A549 (cell line): Measurements from ENCODE around the gene INPP5A. TPM values are rescaled to one million over a fixed set of nuclear protein-coding genes. Genes with fewer than 3 reads are reported as not detected.

Experiments
- ATAC-seq, 2 experiments: fragments of 200-7000 bp in 1 of 2; fragments of >200 bp in 1 of 2; cut with Nextera tagmentation in 1 of 2; cut with Tn5 transposase in 1 of 2; 3 replicates each; pipeline versions ENCODE4 v1.8.0 to v1.9.1; 2018 to 2020; ENCODE audit warnings: mild to moderate bottlenecking in 1 of 2, moderate library complexity in 1 of 2
- CTCF ChIA-PET: fragments of 300-600 bp; sonication (Branson Sonifier 250); formaldehyde crosslinking; extraction: SDS; loops from one replicate; lab custom pipeline; 2021; ENCODE audit warnings: antibody characterized with exemption, inconsistent platforms; lab: Yijun Ruan, JAX
- POLR2A ChIA-PET: fragments of 350-600 bp; formaldehyde crosslinking; extraction: SDS; loops from one replicate; lab custom pipeline; 2021; ENCODE audit warnings: antibody characterized with exemption, inconsistent platforms; lab: Yijun Ruan, JAX
- DNase-seq, 2 experiments: peaks; one replicate each; pipeline versions ENCODE4 v3.0.0 to v3.0.0-alpha.2; 2011 to 2016; ENCODE audit warnings: low read depth in 1 of 2, low spot score in 1 of 2
- FAIRE-seq: peaks from 2 replicates; lab custom pipeline; 2011; peaks lifted over from hg19 to GRCh38; lab: Jason Lieb, UNC
- H3K27ac ChIP-seq, 2 experiments: fragments of >200 bp; sonication (Bioruptor Twin); formaldehyde crosslinking; 3 replicates each; pipeline ENCODE4 v1.5.1; 2016 to 2017
- H3K4me1 ChIP-seq: fragments of >200 bp; sonication (Bioruptor Twin); formaldehyde crosslinking; 3 replicates; pipeline ENCODE4 v1.6.1; 2016
- H3K4me2 ChIP-seq: fragments of >200 bp; sonication (Bioruptor Twin); formaldehyde crosslinking; 3 replicates; pipeline ENCODE4 v1.6.1; 2016
- H3K4me3 ChIP-seq: fragments of >200 bp; sonication (Bioruptor Twin); formaldehyde crosslinking; 3 replicates; pipeline ENCODE4 v1.5.1; 2016
- H3K9me3 ChIP-seq: fragments of >200 bp; sonication (Bioruptor Twin); formaldehyde crosslinking; 3 replicates; pipeline ENCODE4 v1.6.1; 2016
- BCL3 ChIP-seq: fragments of >200 bp; sonication (Bioruptor Twin); formaldehyde crosslinking; IDR thresholded peaks from 3 replicates; pipeline ENCODE4 v1.6.1; 2016
- EHMT2 ChIP-seq: fragments of 200-600 bp; sonication (generic); IDR thresholded peaks from 2 replicates; pipeline ENCODE4 v1.6.1; 2016; ENCODE audit warnings: antibody characterized with exemption, low read depth, mild to moderate bottlenecking, moderate library complexity
- ELK1 ChIP-seq: fragments of 150-350 bp; IDR thresholded peaks from 2 replicates; pipeline ENCODE4 v1.6.1; 2014; ENCODE audit warnings: low read depth, mild to moderate bottlenecking, low read length
- FOSL2 ChIP-seq, 2 experiments: fragments of 450-650 bp in 1 of 2; fragments of >200 bp in 1 of 2; sonication (Bioruptor Twin) in 1 of 2; formaldehyde crosslinking; IDR thresholded peaks; 2 replicates each; pipeline versions ENCODE4 v1.5.0 to v1.6.1; 2016 to 2020; ENCODE audit warnings: mild to moderate bottlenecking in 1 of 2, moderate library complexity in 1 of 2
- FOXS1 ChIP-seq: fragments of 250-450 bp; sonication (Bioruptor Pico); IDR thresholded peaks from 2 replicates; pipeline ENCODE4 v1.5.0; 2020; ENCODE audit warnings: mild to moderate bottlenecking, moderate library complexity
- GATA3 ChIP-seq: IDR thresholded peaks from 2 replicates; pipeline ENCODE4 v1.6.1; 2012; ENCODE audit warnings: borderline replicate concordance
- HOXA7 ChIP-seq: fragments of 250-450 bp; sonication (Bioruptor Pico); IDR thresholded peaks from 2 replicates; pipeline ENCODE4 v1.5.0; 2020; ENCODE audit warnings: mild to moderate bottlenecking, moderate library complexity
- KDM5A ChIP-seq: fragments of 200-600 bp; sonication (generic); IDR thresholded peaks from 2 replicates; pipeline ENCODE4 v1.6.1; 2016; ENCODE audit warnings: antibody characterized with exemption, mild to moderate bottlenecking
- MAFK ChIP-seq: fragments of 450-650 bp; IDR thresholded peaks from 2 replicates; pipeline ENCODE4 v1.6.1; 2014; ENCODE audit not compliant: partially characterized antibody
- MAZ ChIP-seq: fragments of 150-350 bp; IDR thresholded peaks from 2 replicates; pipeline ENCODE4 v1.6.1; 2014; ENCODE audit warnings: antibody characterized with exemption, low read depth, low read length, borderline replicate concordance
- PBX3 ChIP-seq: IDR thresholded peaks from 2 replicates; pipeline ENCODE4 v1.6.1; 2012
- PHF8 ChIP-seq: fragments of 200-600 bp; sonication (generic); IDR thresholded peaks from 2 replicates; pipeline ENCODE4 v1.6.1; 2016; ENCODE audit warnings: low read depth, mild to moderate bottlenecking, antibody characterized with exemption, moderate library complexity, borderline replicate concordance
- POLR2AphosphoS2 ChIP-seq: conservative IDR thresholded peaks from 2 replicates; pipeline ENCODE4 v1.6.1; 2012; ENCODE audit warnings: low read length, improper control_type of control experiment, inconsistent platforms
- RCOR1 ChIP-seq: fragments of 150-350 bp; IDR thresholded peaks from 2 replicates; pipeline ENCODE4 v1.6.1; 2014; ENCODE audit warnings: antibody characterized with exemption, low read length, low read depth
- REST ChIP-seq: fragments of 200-600 bp; sonication (generic); IDR thresholded peaks from 2 replicates; pipeline ENCODE4 v1.6.1; 2016; ENCODE audit warnings: antibody characterized with exemption, mild to moderate bottlenecking, moderate library complexity
- SMC3 ChIP-seq: fragments of >200 bp; sonication (Bioruptor Twin); formaldehyde crosslinking; IDR thresholded peaks from 3 replicates; pipeline ENCODE4 v1.6.1; 2018; ENCODE audit warnings: inconsistent platforms
- SREBF2 ChIP-seq: fragments of 450-650 bp; IDR thresholded peaks from 2 replicates; pipeline ENCODE4 v1.6.1; 2014; ENCODE audit warnings: mild to moderate bottlenecking, moderate library complexity
- TFCP2L1 ChIP-seq: fragments of 250-450 bp; sonication (Bioruptor Pico); IDR thresholded peaks from 2 replicates; pipeline ENCODE4 v1.5.0; 2021; ENCODE audit warnings: mild to moderate bottlenecking
- TP53 ChIP-seq: fragments of 250-450 bp; sonication (Bioruptor Pico); IDR thresholded peaks from 2 replicates; pipeline ENCODE4 v1.5.0; 2021; ENCODE audit warnings: mild to moderate bottlenecking, moderate library complexity
- USF2 ChIP-seq: fragments of 450-650 bp; IDR thresholded peaks from 2 replicates; pipeline ENCODE4 v1.6.1; 2014; ENCODE audit warnings: antibody characterized with exemption
- WGBS: methylation state at CpG from one replicate; pipeline ENCODE4 v1.1.6; 2017; ENCODE audit errors: missing lambda C conversion rate; 5-methylcytosine and 5-hydroxymethylcytosine counted together
- polyA plus RNA-seq, 4 experiments: library from polyadenylated mRNA; depleted of rRNA in 3 of 4; stranded (reverse); fragments of >200 nt; fragmentation: RNase III in 1 of 4; extraction: RNeasy Plus Mini Kit Qiagen cat#74134 plus additional on column Dnase treatment in 1 of 4; gene quantifications; 2 replicates in 3 of 4; 3 replicates in 1 of 4; pipeline ENCODE4 v1.2.3, GENCODE V29; 2011 to 2017
- TF ChIP-seq, protein P1 (sequence below): IDR thresholded peaks from 2 replicates; pipeline ENCODE4 v1.6.1; 2012

INPP5A gene
- polyA plus RNA-seq, 2 of the 4 experiments (the other 2 are of a cell fraction), result 13.7 to 15.1 TPM

DNA sequence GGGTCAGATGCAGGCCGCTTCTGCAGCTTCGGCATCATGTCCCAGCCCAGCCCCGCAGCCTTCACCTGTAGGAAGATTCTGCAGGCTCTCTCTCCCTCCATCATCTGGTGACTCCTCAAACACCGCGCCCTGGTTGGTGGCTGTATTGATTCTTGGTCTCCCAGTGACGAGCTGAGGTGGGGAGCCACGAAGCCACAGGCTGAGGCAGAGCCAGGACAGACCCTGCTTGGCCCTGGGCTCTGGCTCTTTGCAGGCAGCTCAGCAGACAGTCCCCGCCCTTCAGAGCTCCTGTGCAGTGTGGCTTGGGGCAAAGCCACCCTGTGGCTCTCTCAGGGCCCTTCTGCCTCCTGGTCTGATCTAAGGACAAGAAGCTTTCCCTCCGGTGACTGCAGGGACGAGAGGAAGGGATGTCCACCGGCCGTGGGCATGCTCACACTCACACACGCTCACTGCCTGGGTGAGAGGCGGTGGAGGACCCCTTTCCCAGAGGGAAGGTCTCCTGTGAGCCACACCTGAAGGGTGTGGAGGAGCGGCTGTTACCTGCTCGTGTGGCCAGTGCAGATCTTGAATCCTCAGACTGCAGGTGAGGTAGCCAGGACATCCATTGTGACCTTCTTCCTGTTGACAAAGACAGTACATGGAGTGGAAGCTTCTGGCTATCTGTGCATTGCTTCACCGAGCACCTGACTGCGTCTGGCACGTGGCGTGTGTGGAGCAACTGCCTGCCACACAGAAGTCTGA lies 79.6 kb downstream of the INPP5A start:
- no peak for TF ChIP-seq EHMT2
- TF ChIP-seq POLR2AphosphoS2, result no peak
- TF ChIP-seq MAZ, result no peak
- no peak for TF ChIP-seq KDM5A
- no peak for TF ChIP-seq TP53
- no peak for TF ChIP-seq USF2
- no peak for TF ChIP-seq GATA3
- TF ChIP-seq HOXA7 (CRISPR knock-in tag), result no peak
- no peak for TF ChIP-seq PHF8
- no peak for TF ChIP-seq FOXS1 (CRISPR knock-in tag)
- TF ChIP-seq BCL3, result no peak
- TF ChIP-seq FOSL2 (IDR thresholded peaks at IDR 0.05), result no peak
- no peak for TF ChIP-seq FOSL2 (CRISPR knock-in tag; IDR thresholded peaks at IDR 0.05)
- TF ChIP-seq SMC3, result no peak
- TF ChIP-seq, protein P1, sequence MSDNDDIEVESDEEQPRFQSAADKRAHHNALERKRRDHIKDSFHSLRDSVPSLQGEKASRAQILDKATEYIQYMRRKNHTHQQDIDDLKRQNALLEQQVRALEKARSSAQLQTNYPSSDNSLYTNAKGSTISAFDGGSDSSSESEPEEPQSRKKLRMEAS, result no peak
- no peaks in the 10 kb centered on the region for H3K4me1 ChIP-seq
- WGBS, result 87% methylated on average over 18 of the region's 20 CpGs
- no peak overlapping the region for H3K27ac ChIP-seq
- no peak for ATAC-seq
- ChIA-PET CTCF (interaction anchor here (0.6 to 3.5 kb wide), 6 partner anchors 11 to 158 kb away, joined by 3 to 11 read pairs (median 4); no protein-coding TSS in a partner anchor), POLR2A (no interaction called here)
- H3K4me2 ChIP-seq, result no peak overlapping the region
- no peak for FAIRE-seq
- DNase-seq, result no peak
- H3K9me3 ChIP-seq, result no peaks in the 10 kb centered on the region
- H3K4me3 ChIP-seq, result no peak overlapping the region

DNA sequence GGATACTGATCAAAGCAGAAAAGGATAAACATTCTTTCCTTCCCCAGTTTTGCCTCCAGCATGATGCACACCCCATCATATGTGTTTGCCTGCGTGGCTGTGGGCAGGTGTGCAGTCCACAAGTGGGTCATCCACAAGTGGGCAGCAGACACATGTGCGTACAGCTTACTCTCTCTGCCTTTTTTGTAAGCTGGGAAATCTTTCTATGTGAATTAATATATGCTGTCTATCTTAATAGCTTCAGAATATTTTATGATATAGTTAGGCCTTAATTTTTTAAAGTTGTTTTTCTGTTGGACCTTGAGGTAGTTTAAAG lies 80.1 kb downstream of the INPP5A start:
- POLR2A ChIA-PET, result no interaction called here
- WGBS, result 82% methylated on average over 2 of the region's 2 CpGs

More for the DNA sequence above, 80.1 kb downstream of the INPP5A start:
- DNase-seq (no peak), ATAC-seq (no peak)
- H3K9me3 ChIP-seq, result no peaks in the 10 kb centered on the region
- H3K27ac ChIP-seq, result no peak overlapping the region
- TF ChIP-seq REST (no peak), PBX3 (no peak), TFCP2L1 (CRISPR knock-in tag) (no peak), FOXS1 (CRISPR knock-in tag) (no peak), BCL3 (no peak), MAFK (no peak), RCOR1 (no peak), HOXA7 (CRISPR knock-in tag) (no peak), ELK1 (no peak), SREBF2 (no peak)
- TF ChIP-seq, all 56 proteins: peak for 0
- no peak for FAIRE-seq
- H3K4me3 ChIP-seq, result no peak overlapping the region
- no peaks in the 10 kb centered on the region for H3K4me1 ChIP-seq
- CTCF ChIA-PET, result interaction anchor here (1.3 to 3.5 kb wide), 5 partner anchors 10 to 159 kb away, joined by 3 to 11 read pairs (median 5); no protein-coding TSS in a partner anchor
- no peak overlapping the region for H3K4me2 ChIP-seq
